Measurements from ENCODE around the gene TMEM269. TPM values are rescaled to one million over a fixed set of nuclear protein-coding genes. Genes with fewer than 3 reads are reported as not detected.

TMEM269 gene, protein sequence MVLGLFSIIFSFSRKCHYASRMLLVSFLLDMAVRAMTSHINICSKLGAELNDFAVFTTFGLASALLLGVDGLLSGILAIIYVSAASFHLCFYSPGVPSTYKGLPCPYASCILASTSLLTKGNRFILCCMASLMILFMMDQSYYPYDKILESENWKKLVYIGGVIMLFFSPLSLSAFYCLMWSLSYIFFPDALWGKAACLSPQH
- total RNA-seq: not detected in 2 replicates

DNA sequence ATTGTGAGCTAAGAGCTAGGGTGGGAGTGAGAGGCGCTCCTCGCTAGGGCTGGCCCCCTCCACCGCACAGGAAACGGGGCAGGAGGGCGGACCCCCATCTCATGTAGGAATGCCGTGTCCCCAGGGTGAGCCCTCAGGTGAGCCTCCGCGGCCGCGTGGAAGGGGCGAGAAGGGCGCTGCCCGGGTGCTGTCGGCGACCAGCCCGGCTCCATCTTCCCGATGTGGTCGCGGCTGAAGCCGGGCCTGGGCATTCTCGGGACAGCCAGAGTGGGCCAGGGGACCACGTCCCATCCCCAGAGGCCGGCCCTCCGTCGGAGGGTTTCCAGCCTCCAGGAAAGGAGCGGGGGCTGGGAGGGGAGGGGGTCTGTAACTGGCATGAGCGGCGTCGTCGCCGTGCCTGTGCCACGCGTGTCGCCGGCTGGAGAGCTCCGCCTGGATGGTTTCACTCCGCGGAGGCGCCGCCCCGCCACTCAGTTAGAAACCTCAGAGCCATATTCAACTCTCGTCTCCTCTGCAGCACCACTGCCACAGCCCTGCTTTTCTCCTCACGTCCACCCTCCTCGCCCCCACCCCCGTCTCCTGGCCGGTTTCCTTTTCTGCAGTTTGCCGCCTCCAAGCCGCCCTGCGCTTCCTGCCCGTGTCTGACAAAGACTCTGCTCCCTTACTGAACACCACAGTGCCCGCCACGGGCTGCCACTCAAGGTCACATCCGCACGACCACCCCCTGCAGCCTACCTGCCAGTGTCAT is at the start of gene TMEM269:
Gene TMEM269 (plus strand): TSS at position 46 of the 748 bp plus-strand sequence. CDS start 4,903 bp downstream, outside the sequence.

DNA sequence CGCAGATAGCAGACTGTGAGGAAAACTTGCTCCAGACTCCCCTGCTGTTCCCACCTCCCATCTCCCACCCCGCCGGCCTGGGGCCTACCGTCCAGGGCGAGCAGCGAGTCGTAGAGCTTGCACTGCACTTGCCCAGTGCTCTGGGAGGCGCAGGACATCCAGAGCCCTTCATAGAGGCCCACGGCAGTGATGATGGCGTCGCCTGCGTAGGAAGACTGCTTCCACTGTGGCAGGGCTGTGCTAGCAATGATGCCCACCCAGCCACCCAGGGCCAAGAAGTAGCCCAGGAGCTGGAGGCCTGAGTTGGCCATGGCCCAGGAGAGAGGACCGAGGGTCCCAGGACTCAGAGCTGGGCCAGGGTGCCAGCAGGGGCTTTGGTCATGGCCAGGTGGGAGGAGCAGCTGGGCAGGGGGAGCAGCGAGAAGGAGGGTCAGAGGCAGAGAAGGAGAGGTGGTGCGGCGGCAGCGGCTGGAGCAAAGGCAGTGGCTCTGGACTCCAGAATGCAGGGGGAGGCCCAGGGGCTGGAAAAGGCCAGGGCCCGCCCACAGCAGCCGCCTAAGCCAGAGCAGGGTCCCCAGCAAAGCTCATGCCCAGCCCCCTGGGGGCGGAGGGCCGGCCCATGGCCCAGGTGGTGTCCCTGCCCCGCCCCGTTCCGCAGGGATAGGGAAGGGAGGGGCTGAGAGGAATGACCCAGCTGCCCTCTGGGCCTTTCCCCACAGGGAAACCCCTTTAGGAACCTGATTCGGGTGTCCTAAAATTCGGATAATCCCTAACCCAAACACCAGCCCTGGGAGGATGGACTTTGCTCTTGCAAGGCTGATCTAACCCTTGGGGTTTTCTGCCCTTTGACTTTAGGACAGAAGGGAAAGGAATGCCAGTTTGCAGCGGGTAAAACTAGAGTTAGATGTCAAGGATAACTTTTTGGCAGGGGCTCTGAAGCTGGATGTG is 44.8 kb upstream of the TMEM269 start, which contains the start of gene CLDN19:
Gene CLDN19 (minus strand): TSS at position 484 of the 948 bp plus-strand sequence. CDS start 173 bp downstream, at position 311.

GRCh38 chr1:42766741-42767509 is 17.9 kb upstream of the TMEM269 start, which contains the start of the genes C1orf50 and P3H1:
Gene C1orf50, plus strand, starts transcription at chr1:42767249. Its CDS starts 63 bp downstream, at chr1:42767312.
Gene P3H1, minus strand, starts transcription at chr1:42767028. Its CDS starts 57 bp downstream, at chr1:42766971.

GRCh38 chr1:42816585-42817439 is 32.0 kb downstream of the TMEM269 start, which contains the start of the genes ERMAP and SVBP:
Gene ERMAP, plus strand, starts transcription at chr1:42817122. Its CDS starts 13,327 bp downstream, at chr1:42830449.
Gene SVBP, minus strand, starts transcription at chr1:42817397. Its CDS starts 853 bp downstream, at chr1:42816544.

DNA sequence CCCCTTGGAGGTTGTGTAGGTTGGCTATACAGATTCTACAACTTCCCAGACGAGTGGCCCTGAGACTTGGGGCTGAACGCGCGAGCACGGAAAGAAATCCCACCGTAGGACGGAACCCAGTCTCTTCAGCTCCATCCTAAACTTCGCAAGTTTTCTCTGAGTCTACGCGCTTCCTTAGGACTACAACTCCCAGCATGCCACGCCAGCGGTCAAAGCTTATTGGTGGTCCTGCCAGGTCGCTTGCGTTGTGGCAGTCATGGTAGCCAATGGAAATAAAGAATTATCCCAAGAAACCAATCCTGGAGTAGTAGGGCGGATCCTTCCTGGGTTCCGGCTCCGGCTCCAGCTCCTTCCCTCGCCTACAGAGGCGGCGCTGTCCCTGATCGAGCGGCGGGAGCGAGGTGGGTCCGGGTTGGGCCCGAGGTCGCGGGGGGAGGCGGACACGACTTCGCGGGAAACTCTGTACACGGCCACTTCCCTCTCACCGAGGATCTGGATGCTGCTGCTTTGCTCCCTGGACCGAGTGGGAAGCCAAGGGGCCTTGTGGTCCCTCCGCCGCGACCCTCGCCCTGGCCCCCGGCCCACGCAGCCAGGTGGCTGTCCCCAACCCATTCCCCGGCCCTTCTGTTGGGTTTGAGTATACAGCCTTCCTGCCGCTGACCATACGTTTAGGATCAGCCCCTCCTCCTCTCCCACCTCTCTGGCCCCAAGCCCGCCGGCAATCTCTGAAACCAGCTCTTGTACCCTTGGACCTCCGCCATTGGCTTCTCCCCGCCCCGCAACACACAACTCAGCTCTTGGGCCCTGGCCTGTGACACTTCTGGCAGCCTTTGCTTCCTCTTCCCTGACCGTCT is 61.7 kb downstream of the TMEM269 start, which contains the start of gene ZNF691:
Gene ZNF691 (plus strand): TSS at position 357 of the 854 bp plus-strand sequence. CDS start 3,046 bp downstream, outside the sequence.

Other genes starting within 250 kb of the TMEM269 start
- 32.3 and 34.0 TPM in 2 replicates for gene PPIH, start 126.6 kb upstream of the TMEM269 start, total RNA-seq
- 510 and 528 TPM in 2 replicates for gene YBX1, start 102.6 kb upstream of the TMEM269 start, total RNA-seq
- not detected in 2 replicates for gene CLDN19, start 44.8 kb upstream of the TMEM269 start, total RNA-seq
- gene P3H1, start 18.0 kb upstream of the TMEM269 start, total RNA-seq: 127 and 140 TPM in 2 replicates
- gene C1orf50, start 17.7 kb upstream of the TMEM269 start, total RNA-seq: 2.0 and 2.3 TPM in 2 replicates
- gene ERMAP, start 32.1 kb downstream of the TMEM269 start, total RNA-seq: 6.3 and 7.5 TPM in 2 replicates
- gene SVBP, start 32.4 kb downstream of the TMEM269 start, total RNA-seq: 12.5 and 15.7 TPM in 2 replicates
- 5.2 and 5.7 TPM in 2 replicates for gene ZNF691, start 61.6 kb downstream of the TMEM269 start, total RNA-seq
- gene SLC2A1, start 173.9 kb downstream of the TMEM269 start, total RNA-seq: 135 and 190 TPM in 2 replicates